Measurements from ENCODE around the gene DLEU7.
A peak's percentile ranks its signal among the peaks of the same experiment; 100 is the strongest.

Gene DLEU7

DNA sequence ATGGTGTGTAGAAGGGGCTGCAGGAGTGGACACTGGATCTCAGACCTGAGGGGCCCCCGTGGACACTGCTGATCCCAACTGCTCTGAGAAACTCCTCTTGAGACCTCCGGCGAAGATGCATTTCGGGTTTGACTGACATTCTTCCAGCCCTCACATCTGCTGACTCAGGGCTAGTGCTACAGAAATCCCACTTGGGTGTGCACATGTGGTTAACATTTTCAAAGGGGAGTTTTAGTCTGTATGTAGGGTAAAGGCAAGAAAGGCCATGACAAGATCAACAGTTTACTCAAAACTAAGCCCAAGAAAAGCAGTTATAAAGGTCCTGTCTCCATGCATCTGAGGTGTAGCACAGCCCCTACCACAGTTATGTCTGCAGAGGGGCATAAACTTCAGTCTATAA lies 31.2 kb downstream of the DLEU7 start:
- in situ Hi-C loops (cut with HindIII; ENCODE audit: low sequenced_read_pairs) = no loop called here
- no peak overlapping the region for H3K4me3 ChIP-seq (ENCODE audit: low read depth, low read length)

DNA sequence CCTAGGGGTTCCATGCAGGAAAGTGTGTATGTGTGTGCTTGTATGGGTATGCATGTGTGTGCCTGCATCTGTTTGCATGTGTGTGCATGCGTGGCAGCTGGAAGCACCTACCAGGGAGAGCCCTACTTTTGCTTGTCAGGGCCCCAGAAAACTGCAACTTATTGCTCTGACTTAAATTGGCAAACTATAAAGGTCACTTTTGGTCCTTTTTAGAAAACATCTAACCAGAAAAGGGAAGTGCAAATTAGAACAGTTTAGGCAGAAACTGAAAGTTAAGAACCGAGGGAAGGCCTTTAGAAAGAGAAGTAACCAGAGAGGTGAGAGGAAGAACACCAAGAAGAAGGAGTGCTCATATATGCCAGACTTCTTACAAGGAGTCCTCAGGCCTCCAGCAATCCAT lies 32.5 kb downstream of the DLEU7 start:
- in situ Hi-C loops (cut with HindIII; ENCODE audit: low sequenced_read_pairs) = no loop called here
- TF ChIP-seq, protein P1, sequence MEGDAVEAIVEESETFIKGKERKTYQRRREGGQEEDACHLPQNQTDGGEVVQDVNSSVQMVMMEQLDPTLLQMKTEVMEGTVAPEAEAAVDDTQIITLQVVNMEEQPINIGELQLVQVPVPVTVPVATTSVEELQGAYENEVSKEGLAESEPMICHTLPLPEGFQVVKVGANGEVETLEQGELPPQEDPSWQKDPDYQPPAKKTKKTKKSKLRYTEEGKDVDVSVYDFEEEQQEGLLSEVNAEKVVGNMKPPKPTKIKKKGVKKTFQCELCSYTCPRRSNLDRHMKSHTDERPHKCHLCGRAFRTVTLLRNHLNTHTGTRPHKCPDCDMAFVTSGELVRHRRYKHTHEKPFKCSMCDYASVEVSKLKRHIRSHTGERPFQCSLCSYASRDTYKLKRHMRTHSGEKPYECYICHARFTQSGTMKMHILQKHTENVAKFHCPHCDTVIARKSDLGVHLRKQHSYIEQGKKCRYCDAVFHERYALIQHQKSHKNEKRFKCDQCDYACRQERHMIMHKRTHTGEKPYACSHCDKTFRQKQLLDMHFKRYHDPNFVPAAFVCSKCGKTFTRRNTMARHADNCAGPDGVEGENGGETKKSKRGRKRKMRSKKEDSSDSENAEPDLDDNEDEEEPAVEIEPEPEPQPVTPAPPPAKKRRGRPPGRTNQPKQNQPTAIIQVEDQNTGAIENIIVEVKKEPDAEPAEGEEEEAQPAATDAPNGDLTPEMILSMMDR (IDR thresholded peaks at IDR 0.05; ENCODE audit: low read depth, low read length) = no peak
- DNase-seq (ENCODE audit: low read depth, low spot score) = no peak
- no peak overlapping the region for H3K4me3 ChIP-seq (ENCODE audit: low read depth, low read length)

More for the DNA sequence above, 31.2 kb downstream of the DLEU7 start:
- TF ChIP-seq, protein P1 (IDR thresholded peaks at IDR 0.05; ENCODE audit: low read depth, low read length) = no peak
- DNase-seq (ENCODE audit: low read depth, low spot score) = no peak

DNA sequence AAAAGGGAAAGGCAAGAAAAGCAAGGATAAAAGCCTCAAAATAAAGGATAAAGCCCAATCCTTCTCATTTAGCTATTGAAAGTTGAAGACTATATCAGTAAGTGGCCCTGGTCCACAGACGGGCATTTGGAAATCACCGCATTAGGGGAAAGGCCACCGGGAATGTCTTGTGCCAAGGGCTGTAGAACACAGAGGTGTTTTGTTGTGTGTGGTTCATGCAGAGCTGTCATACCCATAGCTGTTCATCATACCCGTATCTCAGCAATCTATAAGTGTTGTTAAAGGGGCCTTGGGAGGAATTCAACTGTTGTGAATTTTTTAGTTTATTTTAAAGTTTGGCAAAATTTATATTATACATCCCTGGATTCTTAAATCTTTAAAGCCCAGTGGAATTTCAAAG lies 33.0 kb downstream of the DLEU7 start:
- TF ChIP-seq, protein P1 (IDR thresholded peaks at IDR 0.05; ENCODE audit: low read depth, low read length) = no peak
- no peak for DNase-seq (ENCODE audit: low read depth, low spot score)
- H3K4me3 ChIP-seq (ENCODE audit: low read depth, low read length) = no peak overlapping the region
- in situ Hi-C loops (cut with HindIII; ENCODE audit: low sequenced_read_pairs) = no loop called here

DNA sequence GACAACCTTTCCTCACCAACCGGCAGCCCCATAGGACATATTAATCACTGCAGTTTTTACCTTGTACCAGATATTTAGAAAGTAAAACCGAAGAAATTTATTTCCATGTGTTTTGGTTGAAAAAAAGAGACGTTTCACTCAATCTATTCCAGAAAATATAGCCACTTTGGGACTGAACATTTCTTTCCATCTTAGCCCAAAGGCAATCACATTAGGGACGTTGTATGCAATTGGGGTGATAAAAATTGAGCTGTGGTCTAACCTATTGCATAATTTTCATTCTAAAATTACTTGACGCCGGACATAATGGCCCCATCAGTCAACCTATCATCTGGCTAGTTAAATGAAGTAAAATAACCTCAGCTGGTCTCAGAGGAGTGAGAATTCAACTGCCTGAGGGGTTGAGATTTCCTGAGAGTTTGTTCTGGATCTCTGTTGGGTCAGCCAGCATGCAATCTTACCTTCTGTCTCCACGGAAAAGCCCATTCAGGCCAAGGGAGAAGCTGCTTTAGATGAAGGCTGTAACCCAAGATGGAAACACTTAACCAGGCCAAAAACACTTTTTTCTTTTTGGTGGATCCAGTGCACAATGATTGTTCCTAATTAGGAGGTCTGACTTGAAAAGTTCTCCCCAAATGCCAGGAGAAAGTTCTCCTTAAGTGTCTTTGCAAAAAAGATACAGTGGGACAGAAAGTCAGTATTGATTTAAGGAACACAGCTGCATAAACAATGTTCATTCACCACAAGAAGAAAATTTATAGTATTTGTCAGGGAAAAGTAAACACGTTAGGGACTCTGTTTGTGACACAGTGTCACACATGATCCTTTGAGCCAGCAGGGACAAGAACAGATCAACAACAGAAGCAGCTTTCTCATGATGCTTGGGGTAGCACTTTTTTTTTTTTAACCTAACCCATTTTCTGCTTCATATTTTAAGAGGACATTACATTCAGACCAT lies 34.1 kb downstream of the DLEU7 start:
- TF ChIP-seq, protein P1 (IDR thresholded peaks at IDR 0.05; ENCODE audit: low read depth, low read length) = no peak
- in situ Hi-C loops (cut with HindIII; ENCODE audit: low sequenced_read_pairs) = no loop called here
- no peak overlapping the region for H3K4me3 ChIP-seq (ENCODE audit: low read depth, low read length)
- no peak for DNase-seq (ENCODE audit: low read depth, low spot score)

DNA sequence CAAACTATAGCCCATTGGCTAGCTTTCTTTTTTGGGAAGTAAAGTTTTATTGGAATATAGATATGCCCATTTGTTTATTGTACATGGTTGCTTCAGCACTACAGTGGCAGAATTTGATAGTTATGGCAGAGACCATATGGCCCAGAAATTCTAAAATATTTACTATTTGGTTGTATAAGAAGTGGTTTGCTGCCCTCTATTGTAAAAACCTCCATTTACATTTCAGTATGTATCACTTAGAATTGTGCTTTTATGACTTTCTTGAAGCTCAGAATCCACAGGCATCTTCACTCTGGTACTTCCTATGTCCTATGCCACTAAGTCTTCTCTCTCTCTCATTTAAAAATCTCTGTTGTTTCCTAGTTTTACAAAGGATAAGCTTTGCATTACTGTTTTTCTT lies 37.7 kb downstream of the DLEU7 start:
- DNase-seq (ENCODE audit: low read depth, low spot score) = peak; percentile 22
- TF ChIP-seq, protein P1 (IDR thresholded peaks at IDR 0.05; ENCODE audit: low read depth, low read length) = no peak
- in situ Hi-C loops (cut with HindIII; ENCODE audit: low sequenced_read_pairs) = no loop called here
- H3K4me3 ChIP-seq (ENCODE audit: low read depth, low read length) = no peak overlapping the region

DNA sequence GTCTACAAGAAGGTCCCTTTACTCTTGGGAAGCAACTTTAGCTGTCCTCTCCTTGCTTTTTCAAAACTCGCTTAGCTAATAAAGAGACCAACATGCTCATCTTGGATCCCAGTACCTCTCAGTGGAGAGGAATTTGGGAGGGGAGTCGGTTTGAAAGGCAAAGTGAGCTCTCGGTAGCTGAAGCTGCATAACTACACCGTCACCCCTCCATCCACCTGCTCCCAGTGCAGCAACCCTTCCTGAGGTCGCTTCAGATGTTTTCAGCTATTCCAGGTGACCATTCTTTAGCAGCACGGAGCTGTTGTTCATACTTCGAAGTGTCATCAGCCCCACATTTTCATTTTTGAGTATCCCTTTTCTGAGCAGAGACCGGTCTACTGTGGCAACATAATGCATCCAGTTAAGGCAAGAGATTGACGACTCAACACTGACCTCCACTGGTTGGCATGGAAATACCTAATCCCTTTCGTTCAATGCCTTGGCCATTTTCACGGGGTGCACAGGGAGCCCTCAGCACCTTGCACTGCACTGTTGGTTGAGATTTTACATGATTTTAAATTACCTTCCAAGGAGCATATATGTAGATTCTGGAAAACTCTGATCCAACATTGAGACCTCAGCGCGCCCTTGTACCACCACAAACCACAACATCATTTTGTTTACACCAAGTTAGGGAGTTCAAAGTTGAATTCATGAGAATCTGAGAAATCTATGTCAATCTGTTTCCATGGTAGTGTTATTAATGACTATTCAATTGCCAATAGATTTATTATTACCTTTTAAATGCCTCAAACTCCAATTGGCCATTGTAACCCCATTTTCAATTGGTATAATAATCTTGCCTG lies 42.2 kb downstream of the DLEU7 start:
- peak; percentile 82 for DNase-seq (ENCODE audit: low read depth, low spot score)
- TF ChIP-seq, protein P1 (IDR thresholded peaks at IDR 0.05; ENCODE audit: low read depth, low read length) = peak; percentile 72
- in situ Hi-C loops (cut with HindIII; ENCODE audit: low sequenced_read_pairs) = no loop called here
- no peak overlapping the region for H3K4me3 ChIP-seq (ENCODE audit: low read depth, low read length)

Data from astrocyte of the spinal cord (primary cell).